K562 (cell line): Measurements from ENCODE around the gene METAP1. TPM values are rescaled to one million over a fixed set of nuclear protein-coding genes. Genes with fewer than 3 reads are reported as not detected.

Experiments
- ATAC-seq: fragments of 200-7000 bp; cut with Tn5 transposase; 3 replicates; pipeline ENCODE4 v1.9.1; 2020; ENCODE audit warnings: moderate library complexity
- BruUV-seq: library from RNA; stranded (reverse); fragments of 400-500 nt; replicated peaks from 2 replicates; lab custom pipeline; 2021; lab: Mats Ljungman, UMichigan
- CTCF ChIA-PET: fragments of 300-600 bp; formaldehyde crosslinking; extraction: SDS; loops from one replicate; lab custom pipeline; 2021; ENCODE audit warnings: low intra/inter-chr PET ratio; lab: Yijun Ruan, JAX
- POLR2A ChIA-PET: fragments of 300-600, 350-650 bp; sonication (Branson Sonifier 250); formaldehyde crosslinking; extraction: SDS; loops from one replicate; lab custom pipeline; 2021; ENCODE audit warnings: antibody characterized with exemption, inconsistent platforms; lab: Yijun Ruan, JAX
- DNase-seq, 4 experiments: peaks; one replicate each; pipeline versions ENCODE4 v3.0.0 to v3.0.0-alpha.2; 2011 to 2018; ENCODE audit warnings: low spot score in 3 of 4, mixed read lengths in 3 of 4; ENCODE audit errors: extremely low read depth in 1 of 4
- FAIRE-seq: peaks from 2 replicates; lab custom pipeline; 2011; peaks lifted over from hg19 to GRCh38; lab: Jason Lieb, UNC
- H2AFZ ChIP-seq: 2 replicates; pipeline ENCODE4 v1.6.0; 2011; ENCODE audit warnings: low read depth, low read length, control low read depth, inconsistent platforms
- H3K27ac ChIP-seq: fragments of 200-600 bp; 3 replicates; pipeline ENCODE4 v1.8.0; 2011; ENCODE audit warnings: low read depth, mild to moderate bottlenecking, control low read depth, inconsistent platforms, low read length, moderate library complexity, mixed read lengths; ENCODE audit errors: extremely low read depth
- H3K27me3 ChIP-seq, 2 experiments: fragments of 300-600 bp in 1 of 2; 2 replicates in 1 of 2; 3 replicates in 1 of 2; pipeline versions ENCODE4 v1.6.0 to v1.8.0; 2011; ENCODE audit warnings: inconsistent platforms in 2 of 2, low read length in 2 of 2, mild to moderate bottlenecking in 1 of 2, mixed read lengths in 1 of 2, moderate library complexity in 1 of 2; ENCODE audit not compliant: control insufficient read depth in 2 of 2, insufficient read depth in 2 of 2
- H3K36me3 ChIP-seq: fragments of 300-600 bp; 3 replicates; pipeline ENCODE4 v1.8.0; 2011; ENCODE audit warnings: mild to moderate bottlenecking, low read length, inconsistent platforms; ENCODE audit not compliant: control insufficient read depth, insufficient read depth
- H3K4me1 ChIP-seq, 2 experiments: fragments of 200-600 bp in 1 of 2; replicated peaks in 1 of 2; 2 replicates in 1 of 2; 3 replicates in 1 of 2; pipeline versions ENCODE4 v1.5.1 to v1.8.0; 2011; ENCODE audit warnings: inconsistent platforms in 2 of 2, low read length in 2 of 2, mild to moderate bottlenecking in 1 of 2, mixed read lengths in 1 of 2, moderate library complexity in 1 of 2; ENCODE audit not compliant: control insufficient read depth in 2 of 2, insufficient read depth in 2 of 2
- H3K4me2 ChIP-seq: 2 replicates; pipeline ENCODE4 v1.6.1; 2011; ENCODE audit warnings: low read length, control low read depth, inconsistent platforms, mixed read lengths; ENCODE audit not compliant: insufficient read depth
- H3K4me3 ChIP-seq: fragments of 200-600 bp; sonication (generic), shearing (Covaris generic); 2 replicates; pipeline ENCODE4 v1.5.1; 2016; ENCODE audit warnings: control low read depth, inconsistent platforms
- H3K79me2 ChIP-seq: fragments of 200-600 bp; 3 replicates; pipeline ENCODE4 v1.8.0; 2011; ENCODE audit warnings: low read length, inconsistent platforms; ENCODE audit not compliant: control insufficient read depth, insufficient read depth
- H3K9ac ChIP-seq, 2 experiments: 2 replicates each; pipeline versions ENCODE4 v1.6.0 to v1.6.1; 2011; ENCODE audit warnings: low read depth in 2 of 2, low read length in 2 of 2, control low read depth in 1 of 2, inconsistent platforms in 1 of 2, mild to moderate bottlenecking in 1 of 2, mixed read lengths in 1 of 2; ENCODE audit not compliant: insufficient read depth in 1 of 2
- H3K9me1 ChIP-seq: one replicate; pipeline ENCODE4 v1.6.0; 2011; ENCODE audit warnings: inconsistent platforms, mild to moderate bottlenecking, low read length, moderate library complexity; ENCODE audit not compliant: control insufficient read depth, insufficient read depth
- H3K9me3 ChIP-seq: replicated peaks from 2 replicates; pipeline ENCODE4 v1.5.1; 2011; ENCODE audit warnings: low read depth, low read length, inconsistent platforms; ENCODE audit not compliant: control insufficient read depth, insufficient read depth
- H4K20me1 ChIP-seq: replicated peaks from 2 replicates; pipeline ENCODE4 v1.6.1; 2011; ENCODE audit warnings: low read length, inconsistent platforms, mixed read lengths; ENCODE audit not compliant: control insufficient read depth, insufficient read depth
- ARNT ChIP-seq, 2 experiments: fragments of 450-650 bp; IDR thresholded peaks; 2 replicates each; pipeline ENCODE4 v1.6.1; 2016; ENCODE audit warnings: mild to moderate bottlenecking in 1 of 2
- CBFA2T2 ChIP-seq: fragments of 450-650 bp; conservative IDR thresholded peaks from 2 replicates; pipeline ENCODE4 v1.6.1; 2017; ENCODE audit warnings: mild to moderate bottlenecking
- DIDO1 ChIP-seq: fragments of 450-650 bp; IDR thresholded peaks from 2 replicates; pipeline ENCODE4 v1.6.1; 2016; ENCODE audit warnings: low read depth, missing biosample characterization, missing genetic modification characterization
- EP400 ChIP-seq: fragments of 450-650 bp; IDR thresholded peaks from 2 replicates; pipeline ENCODE4 v1.6.1; 2017; ENCODE audit warnings: antibody characterized with exemption, mild to moderate bottlenecking, moderate library complexity
- FOXA3 ChIP-seq, 2 experiments: fragments of 450-650 bp in 1 of 2; sonication (generic) in 1 of 2; formaldehyde crosslinking; IDR thresholded peaks in 1 of 2; conservative IDR thresholded peaks in 1 of 2; 2 replicates each; pipeline versions ENCODE4 v1.4.0 to v1.8.0; 2020 to 2022; ENCODE audit warnings: mild to moderate bottlenecking in 2 of 2, missing genetic modification reagents in 1 of 2
- JUND ChIP-seq, 2 experiments: IDR thresholded peaks; 2 replicates in 1 of 2; 3 replicates in 1 of 2; pipeline ENCODE4 v1.6.1; 2011; ENCODE audit warnings: borderline replicate concordance in 2 of 2, low read depth in 2 of 2, low read length in 2 of 2, improper control_type of control experiment in 1 of 2, missing biosample characterization in 1 of 2, missing genetic modification characterization in 1 of 2, missing genetic modification reagents in 1 of 2
- MNT ChIP-seq, 2 experiments: fragments of 450-650 bp; conservative IDR thresholded peaks; 2 replicates each; pipeline ENCODE4 v1.6.1; 2017; ENCODE audit warnings: mild to moderate bottlenecking in 2 of 2, moderate library complexity in 2 of 2
- NFRKB ChIP-seq: fragments of 450-650 bp; IDR thresholded peaks from 2 replicates; pipeline ENCODE4 v1.6.1; 2016; ENCODE audit warnings: low read depth
- POLR2G ChIP-seq: fragments of 200-400 bp; formaldehyde crosslinking; IDR thresholded peaks from 2 replicates; pipeline ENCODE4 v1.6.1; 2017; ENCODE audit warnings: low read depth, mild to moderate bottlenecking, antibody characterized with exemption, low read length, moderate library complexity
- PREB ChIP-seq: sonication (generic); formaldehyde crosslinking; IDR thresholded peaks from 2 replicates; pipeline ENCODE4 v1.8.1; 2023; ENCODE audit warnings: mild to moderate bottlenecking, missing genetic modification reagents
- RBFOX2 ChIP-seq: fragments of 200-400 bp; formaldehyde crosslinking; IDR thresholded peaks from 2 replicates; pipeline ENCODE4 v1.6.1; 2017; ENCODE audit warnings: low read depth, mild to moderate bottlenecking, low read length, moderate library complexity
- YY1 ChIP-seq, 3 experiments: IDR thresholded peaks; 2 replicates each; pipeline ENCODE4 v1.6.1; 2011; ENCODE audit warnings: low read length in 2 of 3, mild to moderate bottlenecking in 2 of 3, moderate library complexity in 2 of 3, borderline replicate concordance in 1 of 3, control low read depth in 1 of 3, low read depth in 1 of 3; ENCODE audit not compliant: insufficient read depth in 3 of 3, insufficient replicate concordance in 2 of 3, control insufficient read depth in 1 of 3, insufficient read length in 1 of 3; ENCODE audit errors: extremely low read depth in 1 of 3
- ZNF12 ChIP-seq: sonication (generic); formaldehyde crosslinking; IDR thresholded peaks from 2 replicates; pipeline ENCODE4 v1.4.0; 2020; ENCODE audit warnings: mild to moderate bottlenecking, missing genetic modification reagents
- ZNF311 ChIP-seq: fragments of 250-450 bp; sonication (Bioruptor Pico); IDR thresholded peaks from 2 replicates; pipeline ENCODE4 v1.4.0; 2020; ENCODE audit warnings: mild to moderate bottlenecking, moderate library complexity
- ZNF766 ChIP-seq: fragments of 200-800 bp; sonication (Bioruptor generic); conservative IDR thresholded peaks from 2 replicates; pipeline ENCODE4 v1.6.1; 2016; ENCODE audit warnings: missing genetic modification characterization, missing compliant biosample characterization
- WGBS: fragments of 100-300 bp; shearing (Covaris generic); methylation state at CpG from one replicate; pipeline ENCODE4 v1.1.6; 2016; ENCODE audit warnings: low coverage, mixed read lengths; ENCODE audit not compliant: insufficient coverage; ENCODE audit errors: missing lambda C conversion rate; 5-methylcytosine and 5-hydroxymethylcytosine counted together
- in situ Hi-C: fragments of 300-500 bp; cut with MboI; formaldehyde crosslinking; loops from 4 replicates; pipeline ENCODE4 v1.15.0; 2018; ENCODE audit warnings: inconsistent platforms, mixed read lengths
- intact Hi-C: fragments of 100-400 bp; cut with micrococcal nuclease; formaldehyde crosslinking; loops from 2 replicates; pipeline ENCODE4 v1.14.2; 2022
- polyA plus RNA-seq, 8 experiments: library from polyadenylated mRNA; depleted of rRNA in 4 of 8; stranded (reverse) in 5 of 8; unstranded in 3 of 8; fragments of >200 nt; fragmentation: Nextera tagmentation in 2 of 8; fragmentation: Illumina TruSeq in 1 of 8; extraction: Ambion mirVana in 2 of 8; extraction: Trizol in 1 of 8; gene quantifications; 2 replicates each; pipeline versions ENCODE4 v1.2.1 to v1.2.3, GENCODE V29; 2011 to 2014; ENCODE audit warnings: inconsistent platforms in 1 of 8, missing spikeins in 1 of 8
- total RNA-seq, 7 experiments: library from RNA; depleted of rRNA in 6 of 7; stranded (reverse); fragments of >200 nt in 6 of 7; fragmentation: Illumina TruSeq in 2 of 7; extraction: Trizol in 2 of 7; gene quantifications; 2 replicates each; pipeline versions ENCODE4 v1.2.1 to v1.2.3, GENCODE V29; 2011 to 2021; ENCODE audit warnings: low replicate concordance in 1 of 7

Gene METAP1
- total and polyA plus RNA-seq, 9 of the 15 experiments (the other 6 are each of a cell fraction or from before 2014, with no cell fraction given), result 31.4 to 77.6 (median 59.5) TPM

GRCh38 chr4:99099311-99099710 lies 103.8 kb downstream of the METAP1 start:
- Histone ChIP-seq H3K9ac (peak overlapping the region in 1 of 2 experiments; percentile 86; a peak in 3 of 4 replicates), H3K27ac (peak overlapping the region; percentile 44; the same call in 2 of the 3 replicates), H3K36me3 (no peaks in the 10 kb centered on the region), H3K79me2 (no peaks in the 10 kb centered on the region; the same call in 2 of the 3 replicates), H2AFZ (peak overlapping the region; percentile 90), H3K4me1 (peaks cover 0 to 4% of the 10 kb centered on the region in 2 experiments; a peak in 3 of 5 replicates), H3K9me1 (no peaks in the 10 kb centered on the region), H3K4me2 (peak overlapping the region; percentile 78), H3K27me3 (no peaks in the 10 kb centered on the region), H3K4me3 (peak overlapping the region; percentile 38), H3K9me3 (no peaks in the 10 kb centered on the region), H4K20me1 (no peaks in the 10 kb centered on the region)
- ChIA-PET POLR2A (interaction anchor here (1.4 kb wide), 1 partner anchor 20 kb away, joined by 4 read pairs; no protein-coding TSS in a partner anchor), CTCF (no interaction called here)
- DNase-seq, result peak in 1 of 4 experiments; percentile 63
- intact Hi-C loops (no loop called here), in situ Hi-C loops (no loop called here)
- WGBS, result 9% methylated on average over 12 of the region's 12 CpGs
- ATAC-seq, result peak; percentile 91
- peak; percentile 49 for FAIRE-seq
- no TSS peak for BruUV-seq
- peak; percentile 21; the same call in 1 of the 2 replicates for TF ChIP-seq EP400
- no peak for TF ChIP-seq ZNF12 (CRISPR knock-in tag)
- TF ChIP-seq ARNT (IDR thresholded peaks at IDR 0.05), result no peak
- TF ChIP-seq PREB (CRISPR knock-in tag), result no peak
- peak; percentile 89 for TF ChIP-seq ZNF766 (CRISPR knock-in tag)
- TF ChIP-seq CBFA2T2, result no peak
- TF ChIP-seq FOXA3 (CRISPR knock-in tag; conservative IDR thresholded peaks at IDR 0.05 in 1 of 2, IDR thresholded peaks at IDR 0.05 in 1 of 2), result peak in 1 of 2 experiments; percentile 53; a peak in 2 of 4 replicates
- 0 out of 2 replicates have a peak, but pooled peaks have one; percentile 38 for TF ChIP-seq NFRKB
- peak; percentile 24; the same call in 1 of the 2 replicates for TF ChIP-seq POLR2G
- peak; percentile 40; the same call in 1 of the 2 replicates for TF ChIP-seq RBFOX2
- no peak for TF ChIP-seq JUND (IDR thresholded peaks at IDR 0.05; ENCODE audit: borderline replicate concordance, low read depth, low read length)
- 0 out of 3 replicates have a peak, but pooled peaks have one; percentile 9 for TF ChIP-seq JUND (tag; IDR thresholded peaks at IDR 0.05; ENCODE audit: borderline replicate concordance, low read depth, low read length)
- TF ChIP-seq YY1 (IDR thresholded peaks at IDR 0.05; ENCODE audit: borderline replicate concordance in 1 of 3, control insufficient read depth in 1 of 3, extremely low read depth in 1 of 3, insufficient read depth in 3 of 3, insufficient read length in 1 of 3, insufficient replicate concordance in 2 of 3, low read depth in 1 of 3, low read length in 2 of 3), result peak in 2 of 3 experiments; percentile 58 to 86
- no peak for TF ChIP-seq DIDO1 (tag)
- 0 out of 4 replicates have a peak, but pooled peaks of 1 of the 2 experiments have one; percentile 14 for TF ChIP-seq MNT (conservative IDR thresholded peaks at IDR 0.05)
- no peak for TF ChIP-seq ZNF311 (CRISPR knock-in tag)
